Effector memory CD8-positive, alpha-beta T cell (primary cell): ENCODE data around the gene RAB3C.

Experiments
- ATAC-seq: fragments of 150-1000 bp; cut with Tn5 transposase; replicated peaks from 2 replicates; pipeline ENCODE4 v1.10.0; 2021; ENCODE audit warnings: mild to moderate bottlenecking, moderate library complexity
- DNase-seq, 3 experiments: peaks; one replicate each; pipeline ENCODE4 v3.0.0; 2021
- H3K27ac Mint-ChIP-seq, 2 donors: one replicate each; pipeline ENCODE4 v1.8.0; 2022; ENCODE audit warnings: mild to moderate bottlenecking in 2 of 2, mixed read lengths in 2 of 2, moderate library complexity in 2 of 2
- H3K27me3 Mint-ChIP-seq, 2 donors: one replicate each; pipeline ENCODE4 v1.8.0; 2022; ENCODE audit warnings: mixed read lengths in 2 of 2
- H3K36me3 Mint-ChIP-seq: one replicate; pipeline ENCODE4 v1.8.0; 2022; ENCODE audit warnings: mild to moderate bottlenecking, moderate library complexity, mixed read lengths; ENCODE audit not compliant: insufficient read depth
- H3K4me1 Mint-ChIP-seq, 2 donors: one replicate each; pipeline ENCODE4 v1.8.0; 2022; ENCODE audit warnings: low read depth in 2 of 2, mixed read lengths in 2 of 2
- H3K4me3 Mint-ChIP-seq, 2 donors: one replicate each; pipeline ENCODE4 v1.8.0; 2022; ENCODE audit warnings: mild to moderate bottlenecking in 2 of 2, mixed read lengths in 2 of 2, moderate library complexity in 2 of 2
- H3K9me3 Mint-ChIP-seq, 2 donors: one replicate each; pipeline ENCODE4 v1.8.0; 2022; ENCODE audit warnings: mixed read lengths in 2 of 2

RAB3C gene

DNA sequence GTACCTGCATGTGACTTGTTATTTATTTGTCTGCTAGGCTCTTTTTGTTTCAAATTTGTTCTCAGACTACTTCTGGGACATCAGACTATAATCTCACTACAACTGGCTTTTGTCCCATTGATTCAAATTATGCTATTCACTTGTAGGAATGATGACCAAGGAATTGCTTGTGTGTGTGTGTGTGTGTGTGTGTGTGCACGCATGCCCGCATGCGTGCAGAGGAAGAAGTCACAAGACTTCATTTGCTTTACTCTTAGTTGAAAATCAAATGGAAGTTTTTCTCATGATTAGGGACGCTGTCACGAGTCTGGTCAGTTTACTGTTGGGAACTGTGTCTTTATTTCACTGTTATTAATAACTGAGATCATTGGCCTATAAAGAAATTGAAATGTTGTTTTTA, 268.7 kb downstream of the RAB3C start:
- H3K27me3 Mint-ChIP-seq, result peaks cover 30 to 33% of the 10 kb centered on the region in 2 donors
- no peaks in the 10 kb centered on the region for H3K4me1 Mint-ChIP-seq
- H3K4me3 Mint-ChIP-seq, result no peak overlapping the region
- ATAC-seq (no peak), DNase-seq (no peak)
- peaks cover 4% of the 10 kb centered on the region for H3K36me3 Mint-ChIP-seq
- H3K27ac Mint-ChIP-seq, result no peak overlapping the region
- no peaks in the 10 kb centered on the region for H3K9me3 Mint-ChIP-seq

DNA sequence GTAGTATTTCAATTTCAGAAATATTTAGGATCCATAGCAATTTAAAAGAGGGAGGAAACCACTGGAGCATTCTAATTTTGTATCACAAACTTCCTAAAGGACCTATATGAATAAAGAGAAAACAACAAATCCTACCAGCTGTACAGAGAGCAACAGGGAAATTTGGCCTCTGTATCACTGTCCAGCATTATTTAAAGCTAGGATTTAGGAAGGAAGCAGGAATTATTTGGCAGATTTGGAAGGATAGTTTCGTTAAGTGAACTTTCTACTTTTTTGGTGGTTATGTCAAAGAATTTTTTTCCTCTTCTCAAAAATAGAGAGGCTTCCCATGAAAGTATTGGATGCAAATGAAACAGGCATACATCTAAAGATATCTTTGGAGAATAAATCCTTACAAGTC, 269.7 kb downstream of the RAB3C start:
- no peak for ATAC-seq
- Mint-ChIP-seq H3K4me3 (no peak overlapping the region), H3K27ac (no peak overlapping the region), H3K27me3 (peaks cover 30 to 33% of the 10 kb centered on the region in 2 donors), H3K36me3 (peaks cover 3% of the 10 kb centered on the region), H3K4me1 (no peaks in the 10 kb centered on the region), H3K9me3 (no peaks in the 10 kb centered on the region)
- no peak for DNase-seq

DNA sequence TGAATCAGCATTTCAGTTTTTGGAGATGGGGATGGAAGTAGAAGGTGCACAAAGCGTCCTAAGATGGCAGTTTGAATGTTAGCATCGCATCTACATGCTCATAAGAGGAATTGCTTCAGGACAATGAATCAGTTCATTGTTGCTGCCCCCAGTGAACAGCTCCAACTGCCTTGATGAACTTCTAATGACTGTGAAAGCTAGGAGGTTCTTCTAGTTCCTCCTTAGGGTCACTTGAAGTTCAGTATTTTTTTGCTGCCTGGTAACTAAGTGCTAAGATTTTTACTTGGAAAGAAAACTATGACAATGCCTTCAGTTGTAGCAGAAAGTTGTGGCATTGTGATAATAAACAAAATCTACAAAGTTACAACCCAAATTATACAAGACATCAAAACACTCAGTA, 271.6 kb downstream of the RAB3C start:
- no peak overlapping the region for H3K4me3 Mint-ChIP-seq
- ATAC-seq, result no peak
- no peaks in the 10 kb centered on the region for H3K4me1 Mint-ChIP-seq
- H3K27ac Mint-ChIP-seq, result no peak overlapping the region
- H3K9me3 Mint-ChIP-seq, result peaks cover 0 to 1% of the 10 kb centered on the region in 2 donors
- DNase-seq, result no peak
- H3K36me3 Mint-ChIP-seq, result peaks cover 3% of the 10 kb centered on the region
- H3K27me3 Mint-ChIP-seq, result peaks cover 35 to 41% of the 10 kb centered on the region in 2 donors

DNA sequence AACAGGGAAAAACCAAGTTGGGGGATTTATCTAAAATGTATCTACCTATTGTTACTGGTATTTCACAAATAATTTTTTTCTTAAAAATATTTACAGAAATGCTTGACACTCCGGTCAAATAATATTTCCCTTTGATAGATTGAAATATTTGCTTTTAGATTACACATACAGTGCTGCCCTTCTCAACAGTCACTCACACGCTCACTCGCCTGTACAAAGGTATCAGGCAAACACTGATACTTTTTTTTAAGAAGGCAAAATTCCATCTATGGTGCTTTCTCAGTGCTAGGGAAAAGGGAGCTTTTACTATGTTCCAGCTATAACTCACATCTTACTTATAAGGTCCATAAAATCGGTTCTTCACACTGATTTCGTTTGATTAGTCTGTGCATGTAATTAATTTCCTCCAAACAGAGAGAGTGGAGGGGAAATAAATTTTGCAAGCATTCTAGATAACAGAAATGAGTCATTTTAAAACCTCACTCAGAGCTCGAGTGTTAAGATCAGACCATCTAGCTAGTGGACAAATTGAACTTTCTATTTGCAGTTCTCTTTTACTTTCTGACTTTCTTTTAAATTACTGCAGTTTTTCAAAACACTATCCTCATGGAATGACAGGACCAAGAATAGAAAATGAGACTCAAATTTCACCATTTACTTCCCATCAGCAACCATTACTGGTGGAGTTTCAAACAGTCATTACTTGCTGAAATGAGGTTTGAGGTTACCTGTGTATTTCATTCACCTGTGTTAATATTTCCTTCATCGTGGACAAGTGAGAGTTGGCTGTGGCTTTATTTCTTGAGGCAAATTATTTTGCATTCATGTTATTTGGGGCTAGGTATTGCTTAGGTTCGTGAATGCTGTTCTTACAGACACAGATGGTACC, 273.2 kb downstream of the RAB3C start:
- DNase-seq (no peak), ATAC-seq (no peak)
- Mint-ChIP-seq H3K4me3 (no peak overlapping the region), H3K9me3 (peaks cover 0 to 1% of the 10 kb centered on the region in 2 donors), H3K4me1 (no peaks in the 10 kb centered on the region), H3K27ac (no peak overlapping the region), H3K36me3 (peaks cover 3% of the 10 kb centered on the region), H3K27me3 (peaks cover 35 to 39% of the 10 kb centered on the region in 2 donors)

DNA sequence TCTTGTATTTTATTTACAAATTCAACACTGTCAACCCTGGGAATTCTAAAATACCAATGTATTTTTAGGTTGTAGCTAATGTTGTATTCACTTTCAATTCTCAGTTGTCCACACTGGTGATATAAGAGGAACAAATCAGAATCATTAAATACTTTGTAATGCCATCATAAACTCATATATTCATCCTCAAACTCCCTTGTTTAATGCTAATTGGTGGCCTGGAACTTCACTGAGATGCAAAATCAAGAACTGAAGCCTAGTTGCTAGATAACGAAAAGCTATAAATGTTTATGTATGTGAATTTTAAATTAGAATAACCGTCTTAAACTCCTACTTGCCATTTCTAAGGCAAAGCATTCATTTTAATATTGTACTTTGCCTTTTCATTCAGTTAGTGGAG, 274.7 kb downstream of the RAB3C start:
- no peak overlapping the region for H3K27ac Mint-ChIP-seq
- no peak for ATAC-seq
- peaks cover 3% of the 10 kb centered on the region for H3K36me3 Mint-ChIP-seq
- peaks cover 0 to 1% of the 10 kb centered on the region in 2 donors for H3K9me3 Mint-ChIP-seq
- H3K4me1 Mint-ChIP-seq, result no peaks in the 10 kb centered on the region
- H3K27me3 Mint-ChIP-seq, result peaks cover 22 to 24% of the 10 kb centered on the region in 2 donors
- no peak for DNase-seq
- H3K4me3 Mint-ChIP-seq, result no peak overlapping the region

DNA sequence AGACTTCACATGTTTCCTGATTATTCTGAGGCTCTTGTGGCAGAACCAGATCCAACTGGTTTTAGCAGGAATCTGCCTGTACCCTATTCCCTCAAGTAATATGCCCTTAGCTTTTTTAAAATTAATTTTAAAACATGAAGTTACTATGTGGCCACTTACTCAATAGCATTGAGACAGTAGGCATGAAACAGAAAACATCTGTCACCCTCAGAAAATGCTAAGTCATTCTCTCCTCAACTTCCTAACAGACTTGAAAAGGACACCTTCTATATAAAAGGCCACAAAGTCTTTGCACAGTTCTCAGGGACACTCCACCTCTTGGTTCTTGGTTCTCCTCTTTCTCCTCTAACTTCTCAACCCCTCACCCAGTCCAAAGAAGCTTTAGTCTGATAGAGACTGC, 277.8 kb downstream of the RAB3C start:
- Mint-ChIP-seq H3K27ac (no peak overlapping the region), H3K4me3 (no peak overlapping the region), H3K36me3 (no peaks in the 10 kb centered on the region), H3K4me1 (no peaks in the 10 kb centered on the region), H3K9me3 (peaks cover 0 to 1% of the 10 kb centered on the region in 2 donors), H3K27me3 (peaks cover 20 to 22% of the 10 kb centered on the region in 2 donors)
- DNase-seq, result no peak
- no peak for ATAC-seq

DNA sequence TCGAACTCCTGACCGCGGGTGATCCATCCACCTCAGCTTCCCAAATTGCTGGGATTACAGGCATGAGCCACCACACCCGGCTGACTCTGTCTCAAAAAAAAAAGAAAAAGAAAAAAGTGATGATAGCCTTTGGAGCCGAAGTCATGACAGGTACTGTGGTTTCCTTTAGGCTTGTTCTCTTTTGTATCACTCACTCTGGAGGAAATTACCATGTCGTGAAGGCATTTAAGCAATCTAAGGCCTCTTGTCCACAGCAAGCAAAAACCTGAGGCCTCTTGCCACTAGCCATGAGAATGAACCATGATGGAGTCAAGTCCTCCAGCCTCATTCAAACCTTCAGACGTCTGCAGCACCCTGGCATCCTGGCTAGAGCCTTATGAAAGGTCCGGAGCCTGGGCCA, 286.1 kb downstream of the RAB3C start:
- H3K27ac Mint-ChIP-seq, result no peak overlapping the region
- H3K4me3 Mint-ChIP-seq, result no peak overlapping the region
- no peaks in the 10 kb centered on the region for H3K36me3 Mint-ChIP-seq
- DNase-seq (no peak), ATAC-seq (no peak)
- H3K27me3 Mint-ChIP-seq, result no peaks in the 10 kb centered on the region
- H3K9me3 Mint-ChIP-seq, result no peaks in the 10 kb centered on the region
- H3K4me1 Mint-ChIP-seq, result no peaks in the 10 kb centered on the region

DNA sequence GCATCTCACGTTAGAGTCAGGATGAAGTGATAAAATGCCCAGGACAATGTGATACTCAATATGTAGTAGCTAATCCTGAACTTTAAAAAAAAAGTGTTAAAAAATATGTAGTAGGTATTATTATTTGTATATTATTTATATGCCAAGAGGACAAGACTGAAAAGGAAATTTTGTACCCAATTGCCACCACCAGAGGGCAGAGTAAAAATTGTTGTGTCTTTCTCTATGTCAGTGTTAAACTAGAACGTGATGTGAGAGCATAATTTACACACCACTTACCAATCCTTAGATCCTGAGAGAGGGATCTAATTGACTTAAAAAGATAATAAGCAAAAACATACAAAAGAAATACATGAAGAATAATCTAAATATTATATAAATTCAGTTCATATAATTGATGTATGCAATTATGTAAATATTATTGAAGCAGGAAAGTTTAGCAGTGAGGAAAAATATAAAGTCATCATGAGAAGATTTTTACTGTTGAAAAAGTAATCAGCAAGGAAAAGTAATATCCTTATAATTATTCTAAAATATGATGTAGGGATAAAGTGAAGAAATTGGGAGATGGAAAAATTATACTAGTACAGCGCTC, 288.9 kb downstream of the RAB3C start:
- Mint-ChIP-seq H3K27me3 (peaks cover 12 to 14% of the 10 kb centered on the region in 2 donors), H3K9me3 (no peaks in the 10 kb centered on the region), H3K4me3 (no peak overlapping the region), H3K4me1 (no peaks in the 10 kb centered on the region), H3K27ac (no peak overlapping the region), H3K36me3 (no peaks in the 10 kb centered on the region)
- DNase-seq, result peak in 1 of 3 experiments; percentile 18
- peak; percentile 40 for ATAC-seq

DNA sequence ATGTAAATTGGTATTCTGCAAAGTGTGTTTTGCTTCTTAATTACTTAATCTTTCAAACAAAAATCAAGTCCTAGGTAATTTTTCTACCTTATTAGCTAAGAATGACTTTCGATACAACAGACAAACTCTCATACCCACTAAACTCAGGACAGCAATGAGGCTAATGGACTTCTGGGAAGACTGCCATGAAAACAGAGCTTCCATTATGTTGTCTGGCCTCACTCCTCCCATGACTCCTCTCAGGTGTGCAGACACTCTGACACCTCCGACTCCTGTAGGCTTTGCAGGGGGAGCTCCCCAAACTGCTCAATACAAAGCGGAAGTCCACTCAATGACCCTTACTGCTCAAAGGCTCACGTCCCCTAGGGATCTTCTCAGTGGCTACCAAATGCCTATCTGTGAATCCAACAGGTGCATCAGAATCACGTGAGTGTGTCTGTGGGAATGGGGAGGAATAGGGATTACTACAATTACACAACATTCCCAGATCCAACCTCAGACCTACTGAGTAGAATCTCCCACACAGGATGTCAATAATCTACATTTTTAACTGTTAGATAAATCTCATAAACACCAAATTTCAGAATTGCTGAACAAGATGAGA, 289.9 kb downstream of the RAB3C start:
- H3K36me3 Mint-ChIP-seq, result no peaks in the 10 kb centered on the region
- H3K27me3 Mint-ChIP-seq, result peaks cover 19 to 22% of the 10 kb centered on the region in 2 donors
- DNase-seq, result no peak
- no peak for ATAC-seq
- no peaks in the 10 kb centered on the region for H3K4me1 Mint-ChIP-seq
- H3K27ac Mint-ChIP-seq, result no peak overlapping the region
- no peak overlapping the region for H3K4me3 Mint-ChIP-seq
- H3K9me3 Mint-ChIP-seq, result no peaks in the 10 kb centered on the region

DNA sequence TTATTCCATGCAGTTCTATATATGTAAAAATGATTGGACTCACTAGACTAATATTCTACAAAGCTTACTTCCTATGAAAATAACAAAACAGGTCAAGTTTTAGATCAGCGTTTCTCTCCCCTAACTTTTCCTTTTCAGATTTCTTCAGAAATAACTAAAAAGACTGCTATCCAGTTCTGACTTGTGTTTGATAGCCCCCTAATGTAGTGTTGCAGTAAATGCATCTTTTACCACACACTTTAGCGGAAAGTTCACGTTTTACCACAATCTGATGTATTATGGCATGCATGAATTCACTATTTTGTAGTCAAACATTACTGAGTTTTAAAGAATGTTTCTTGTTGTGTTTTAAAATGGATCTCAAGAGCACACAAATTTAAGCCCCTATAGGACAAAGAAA, 292.7 kb downstream of the RAB3C start:
- H3K4me3 Mint-ChIP-seq, result no peak overlapping the region
- no peak for DNase-seq
- H3K9me3 Mint-ChIP-seq, result no peaks in the 10 kb centered on the region
- H3K4me1 Mint-ChIP-seq, result no peaks in the 10 kb centered on the region
- no peak overlapping the region for H3K27ac Mint-ChIP-seq
- no peak for ATAC-seq
- no peaks in the 10 kb centered on the region for H3K36me3 Mint-ChIP-seq
- H3K27me3 Mint-ChIP-seq, result peaks cover 19 to 22% of the 10 kb centered on the region in 2 donors

DNA sequence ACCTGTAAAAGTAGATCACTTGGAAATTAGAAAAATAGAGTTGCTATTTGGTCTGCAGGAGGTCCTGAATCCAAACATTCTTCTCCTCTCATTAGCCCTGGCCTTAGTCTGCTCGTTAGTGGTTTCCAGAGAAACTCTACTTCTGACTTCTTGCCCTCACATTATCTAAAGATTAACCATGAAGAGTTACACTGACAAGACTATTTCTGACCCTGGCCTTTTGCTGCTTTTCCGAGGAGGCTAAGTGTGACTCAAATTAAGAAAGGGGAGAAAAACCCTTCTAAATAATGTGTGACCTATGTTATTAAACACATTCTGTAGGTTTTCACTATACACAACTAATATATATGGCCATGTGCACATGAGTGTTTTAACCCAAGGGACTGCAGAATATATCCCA, 302.4 kb downstream of the RAB3C start:
- H3K27ac Mint-ChIP-seq, result no peak overlapping the region
- H3K4me1 Mint-ChIP-seq, result peaks cover 12% of the 10 kb centered on the region in 2 donors
- H3K4me3 Mint-ChIP-seq, result no peak overlapping the region
- no peaks in the 10 kb centered on the region for H3K36me3 Mint-ChIP-seq
- DNase-seq (no peak), ATAC-seq (no peak)
- no peaks in the 10 kb centered on the region for H3K9me3 Mint-ChIP-seq
- H3K27me3 Mint-ChIP-seq, result peaks cover 11 to 12% of the 10 kb centered on the region in 2 donors

DNA sequence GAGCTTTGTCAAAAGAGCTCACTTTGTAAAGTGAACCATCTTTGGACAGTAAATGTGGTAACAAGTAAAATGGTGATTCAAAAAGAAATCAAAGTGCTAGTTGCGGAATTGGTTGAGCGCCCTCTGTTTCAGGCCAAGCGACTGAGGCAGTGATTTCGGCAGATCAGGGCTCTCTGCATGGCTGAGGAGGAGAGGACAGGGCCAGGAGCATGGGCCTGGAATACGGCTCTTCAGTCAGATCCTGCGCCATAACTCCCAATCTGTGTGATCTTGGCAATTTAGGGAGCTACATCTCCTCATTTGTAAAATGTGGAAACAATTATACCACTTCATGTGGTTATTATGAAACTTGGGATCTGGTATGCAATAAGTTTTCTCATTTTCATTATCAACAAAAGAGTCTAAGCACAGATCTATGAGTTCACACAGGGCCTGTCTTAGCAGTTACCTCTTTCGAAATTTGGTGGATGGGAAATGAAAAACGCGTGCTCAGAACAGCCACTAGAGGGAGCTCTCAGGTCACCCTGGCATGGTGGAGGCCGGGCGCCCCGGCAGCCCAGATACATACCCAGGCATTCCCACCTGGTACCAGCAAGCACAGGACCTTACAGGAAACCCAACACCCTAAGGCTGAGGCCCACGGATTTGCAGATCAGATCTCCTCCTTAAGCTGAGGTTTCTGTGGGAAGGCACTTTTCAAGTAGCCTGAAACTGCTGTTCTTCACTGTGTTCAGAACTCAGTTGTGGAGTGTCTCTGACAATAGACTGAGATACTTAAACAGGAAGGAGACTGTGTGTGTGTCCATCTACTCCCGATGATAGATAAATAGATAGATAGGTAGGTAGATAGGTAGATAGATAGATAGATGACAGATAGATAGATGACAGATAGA, 303.7 kb downstream of the RAB3C start:
- peak overlapping the region; percentile 13 to 36 for H3K4me3 Mint-ChIP-seq

DNA sequence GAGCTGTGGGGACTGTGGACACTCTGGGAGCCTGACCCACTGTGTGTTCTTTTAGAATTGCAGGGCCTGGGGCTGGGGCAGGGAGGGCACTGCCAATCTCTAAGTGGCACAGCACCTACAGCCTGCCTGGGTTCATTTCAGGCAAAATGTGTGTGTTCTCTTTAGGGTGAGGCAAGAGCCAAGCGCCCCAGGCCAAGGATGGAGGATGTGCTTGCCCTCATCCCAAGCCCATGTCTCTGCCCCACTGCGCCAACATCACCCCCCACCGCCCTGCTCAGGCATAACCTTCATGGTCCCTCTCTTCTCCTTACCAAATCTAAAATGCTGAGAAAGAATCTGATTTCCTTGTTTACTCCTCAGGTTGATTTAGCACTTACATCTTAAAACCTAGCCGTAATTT, 304.4 kb downstream of the RAB3C start:
- DNase-seq, result no peak
- Mint-ChIP-seq H3K36me3 (peaks cover 2% of the 10 kb centered on the region), H3K27ac (peak overlapping the region in 1 of 2 donors; percentile 29), H3K9me3 (no peaks in the 10 kb centered on the region), H3K27me3 (peaks cover 7 to 20% of the 10 kb centered on the region in 2 donors), H3K4me3 (no peak overlapping the region), H3K4me1 (peaks cover 15% of the 10 kb centered on the region in 2 donors)
- no peak for ATAC-seq

More for the DNA sequence above, 303.7 kb downstream of the RAB3C start:
- Mint-ChIP-seq H3K4me1 (peaks cover 13% of the 10 kb centered on the region in 2 donors), H3K9me3 (no peaks in the 10 kb centered on the region), H3K27me3 (peaks cover 12 to 15% of the 10 kb centered on the region in 2 donors), H3K27ac (peak overlapping the region in 1 of 2 donors; percentile 29), H3K36me3 (no peaks in the 10 kb centered on the region)
- DNase-seq (peak; percentile 48 to 53 (median 50)), ATAC-seq (peak; percentile 87)
